ENCODE results near the gene FHAD1.

DNA sequence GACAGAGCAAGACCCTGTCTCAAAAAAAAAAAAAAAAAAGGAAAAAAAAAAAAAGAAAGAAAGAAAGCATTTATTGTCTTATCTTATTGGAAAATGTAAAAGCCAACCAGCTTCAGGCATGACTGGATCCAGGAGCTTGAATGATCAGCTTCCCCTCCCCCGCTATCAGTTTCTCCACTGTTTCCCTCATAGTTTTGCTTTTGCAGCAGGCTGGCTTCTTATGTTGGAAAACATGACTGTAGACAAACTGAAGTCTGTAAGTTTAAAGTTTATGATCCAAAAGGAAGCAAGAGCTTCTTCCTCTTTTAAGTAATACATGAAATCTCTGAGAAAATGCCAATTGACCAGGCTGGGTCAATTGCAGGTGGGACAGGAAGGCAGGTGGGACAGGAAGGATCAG, 52.2 kb downstream of the FHAD1 start:
- no peak for TF ChIP-seq SIN3A (IDR thresholded peaks at IDR 0.05; ENCODE audit: borderline replicate concordance in 2 of 2, control insufficient read depth in 1 of 2, low read depth in 2 of 2, low read length in 2 of 2)
- TF ChIP-seq SP1 (CRISPR knock-in tag; IDR thresholded peaks at IDR 0.05), result no peak
- no peak for TF ChIP-seq ZNF121 (CRISPR knock-in tag; conservative IDR thresholded peaks at IDR 0.05)
- TF ChIP-seq, protein P1, sequence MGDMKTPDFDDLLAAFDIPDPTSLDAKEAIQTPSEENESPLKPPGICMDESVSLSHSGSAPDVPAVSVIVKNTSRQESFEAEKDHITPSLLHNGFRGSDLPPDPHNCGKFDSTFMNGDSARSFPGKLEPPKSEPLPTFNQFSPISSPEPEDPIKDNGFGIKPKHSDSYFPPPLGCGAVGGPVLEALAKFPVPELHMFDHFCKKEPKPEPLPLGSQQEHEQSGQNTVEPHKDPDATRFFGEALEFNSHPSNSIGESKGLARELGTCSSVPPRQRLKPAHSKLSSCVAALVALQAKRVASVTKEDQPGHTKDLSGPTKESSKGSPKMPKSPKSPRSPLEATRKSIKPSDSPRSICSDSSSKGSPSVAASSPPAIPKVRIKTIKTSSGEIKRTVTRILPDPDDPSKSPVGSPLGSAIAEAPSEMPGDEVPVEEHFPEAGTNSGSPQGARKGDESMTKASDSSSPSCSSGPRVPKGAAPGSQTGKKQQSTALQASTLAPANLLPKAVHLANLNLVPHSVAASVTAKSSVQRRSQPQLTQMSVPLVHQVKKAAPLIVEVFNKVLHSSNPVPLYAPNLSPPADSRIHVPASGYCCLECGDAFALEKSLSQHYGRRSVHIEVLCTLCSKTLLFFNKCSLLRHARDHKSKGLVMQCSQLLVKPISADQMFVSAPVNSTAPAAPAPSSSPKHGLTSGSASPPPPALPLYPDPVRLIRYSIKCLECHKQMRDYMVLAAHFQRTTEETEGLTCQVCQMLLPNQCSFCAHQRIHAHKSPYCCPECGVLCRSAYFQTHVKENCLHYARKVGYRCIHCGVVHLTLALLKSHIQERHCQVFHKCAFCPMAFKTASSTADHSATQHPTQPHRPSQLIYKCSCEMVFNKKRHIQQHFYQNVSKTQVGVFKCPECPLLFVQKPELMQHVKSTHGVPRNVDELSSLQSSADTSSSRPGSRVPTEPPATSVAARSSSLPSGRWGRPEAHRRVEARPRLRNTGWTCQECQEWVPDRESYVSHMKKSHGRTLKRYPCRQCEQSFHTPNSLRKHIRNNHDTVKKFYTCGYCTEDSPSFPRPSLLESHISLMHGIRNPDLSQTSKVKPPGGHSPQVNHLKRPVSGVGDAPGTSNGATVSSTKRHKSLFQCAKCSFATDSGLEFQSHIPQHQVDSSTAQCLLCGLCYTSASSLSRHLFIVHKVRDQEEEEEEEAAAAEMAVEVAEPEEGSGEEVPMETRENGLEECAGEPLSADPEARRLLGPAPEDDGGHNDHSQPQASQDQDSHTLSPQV (IDR thresholded peaks at IDR 0.05), result no peak
- no peak for TF ChIP-seq NR2C2 (CRISPR knock-in tag; IDR thresholded peaks at IDR 0.05)
- no peak for TF ChIP-seq NR2C2 (tag; IDR thresholded peaks at IDR 0.05)
- no peak for TF ChIP-seq HDAC6 (IDR thresholded peaks at IDR 0.05; ENCODE audit: low read depth, low read length)
- TF ChIP-seq ESRRA (IDR thresholded peaks at IDR 0.05; ENCODE audit: borderline replicate concordance, low read depth), result no peak
- no peak for TF ChIP-seq ZNF224 (CRISPR knock-in tag; IDR thresholded peaks at IDR 0.05)
- no peak for TF ChIP-seq ZNF274 (IDR thresholded peaks at IDR 0.05; ENCODE audit: borderline replicate concordance, low read depth, low read length)
- TF ChIP-seq NR3C1 (CRISPR knock-in tag; IDR thresholded peaks at IDR 0.05), result no peak
- TF ChIP-seq, protein P2, sequence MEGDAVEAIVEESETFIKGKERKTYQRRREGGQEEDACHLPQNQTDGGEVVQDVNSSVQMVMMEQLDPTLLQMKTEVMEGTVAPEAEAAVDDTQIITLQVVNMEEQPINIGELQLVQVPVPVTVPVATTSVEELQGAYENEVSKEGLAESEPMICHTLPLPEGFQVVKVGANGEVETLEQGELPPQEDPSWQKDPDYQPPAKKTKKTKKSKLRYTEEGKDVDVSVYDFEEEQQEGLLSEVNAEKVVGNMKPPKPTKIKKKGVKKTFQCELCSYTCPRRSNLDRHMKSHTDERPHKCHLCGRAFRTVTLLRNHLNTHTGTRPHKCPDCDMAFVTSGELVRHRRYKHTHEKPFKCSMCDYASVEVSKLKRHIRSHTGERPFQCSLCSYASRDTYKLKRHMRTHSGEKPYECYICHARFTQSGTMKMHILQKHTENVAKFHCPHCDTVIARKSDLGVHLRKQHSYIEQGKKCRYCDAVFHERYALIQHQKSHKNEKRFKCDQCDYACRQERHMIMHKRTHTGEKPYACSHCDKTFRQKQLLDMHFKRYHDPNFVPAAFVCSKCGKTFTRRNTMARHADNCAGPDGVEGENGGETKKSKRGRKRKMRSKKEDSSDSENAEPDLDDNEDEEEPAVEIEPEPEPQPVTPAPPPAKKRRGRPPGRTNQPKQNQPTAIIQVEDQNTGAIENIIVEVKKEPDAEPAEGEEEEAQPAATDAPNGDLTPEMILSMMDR (IDR thresholded peaks at IDR 0.05 in 2 of 3, conservative IDR thresholded peaks at IDR 0.05 in 1 of 3; ENCODE audit: insufficient read depth in 2 of 3, low read depth in 1 of 3, low read length in 3 of 3), result no peak

All from K562 (cell line).